Measurements from ENCODE around the gene TMEM132C.

Gene TMEM132C

DNA sequence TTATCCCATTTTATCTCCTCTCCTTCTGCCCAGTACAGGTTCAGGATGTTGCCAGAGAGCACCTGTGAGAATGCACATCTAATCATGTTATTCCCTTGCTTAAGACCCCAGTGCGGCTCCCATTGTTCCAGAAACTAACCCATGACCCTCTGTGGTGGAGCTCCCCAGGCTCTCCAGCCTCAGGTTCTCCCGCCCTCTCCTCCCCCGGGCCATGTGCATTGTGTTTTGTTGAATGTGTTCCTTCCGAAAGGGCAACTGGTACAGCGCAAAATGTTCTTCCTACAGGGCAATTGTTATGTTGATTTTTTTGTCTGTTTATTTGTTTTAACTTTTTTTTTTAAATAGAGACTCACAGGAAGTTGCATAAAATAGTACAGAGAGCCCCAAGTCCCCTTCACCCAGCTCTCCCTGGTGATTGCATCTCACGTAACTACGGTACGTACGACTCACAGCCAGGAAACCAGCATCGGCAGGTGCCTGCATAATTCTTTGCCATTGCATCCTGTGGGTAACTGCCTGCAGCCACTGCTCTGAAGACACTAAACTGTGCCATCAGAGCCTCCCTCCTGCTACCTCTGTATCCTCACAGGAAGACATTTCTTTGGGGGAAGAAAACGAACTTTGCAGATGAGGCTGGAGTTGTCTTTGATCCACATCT lies 31.2 kb downstream of the TMEM132C start:
- no peak for ATAC-seq (ENCODE audit: low read depth)
- no peaks in the 10 kb centered on the region for H3K27me3 ChIP-seq (ENCODE audit: insufficient read depth, poor library complexity, severe bottlenecking)
- DNase-seq (ENCODE audit: low spot score) = no peak

DNA sequence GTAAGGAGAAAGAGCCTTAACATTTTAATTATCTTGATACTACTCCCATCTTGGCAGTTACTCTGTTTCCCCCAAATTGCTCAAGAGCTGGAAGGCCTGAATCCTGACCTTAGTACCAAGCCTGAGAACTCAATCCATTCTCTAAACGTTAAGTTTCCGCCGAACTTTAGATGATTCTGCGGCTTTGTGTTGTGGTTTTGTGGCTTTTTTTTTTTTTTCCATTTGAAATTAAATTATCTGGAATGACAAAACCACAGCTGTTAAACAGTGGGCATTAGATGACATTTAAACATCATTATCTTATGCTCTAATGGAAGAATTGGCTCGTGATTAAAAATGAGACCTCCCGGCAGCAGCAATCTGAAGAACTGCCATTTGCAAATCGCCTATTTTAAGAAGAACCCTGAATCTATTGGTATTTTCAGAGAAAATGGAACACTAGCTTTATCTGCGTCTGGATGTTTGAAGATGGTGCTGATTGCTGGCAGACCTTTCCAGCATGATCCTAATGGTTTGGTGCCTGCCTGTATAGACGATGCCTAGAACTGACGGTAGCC lies 38.4 kb downstream of the TMEM132C start:
- H3K27ac ChIP-seq (ENCODE audit: poor library complexity, severe bottlenecking) = no peak overlapping the region
- H3K4me1 ChIP-seq (ENCODE audit: insufficient read depth, poor library complexity, severe bottlenecking) = no peaks in the 10 kb centered on the region
- TF ChIP-seq, protein P1, sequence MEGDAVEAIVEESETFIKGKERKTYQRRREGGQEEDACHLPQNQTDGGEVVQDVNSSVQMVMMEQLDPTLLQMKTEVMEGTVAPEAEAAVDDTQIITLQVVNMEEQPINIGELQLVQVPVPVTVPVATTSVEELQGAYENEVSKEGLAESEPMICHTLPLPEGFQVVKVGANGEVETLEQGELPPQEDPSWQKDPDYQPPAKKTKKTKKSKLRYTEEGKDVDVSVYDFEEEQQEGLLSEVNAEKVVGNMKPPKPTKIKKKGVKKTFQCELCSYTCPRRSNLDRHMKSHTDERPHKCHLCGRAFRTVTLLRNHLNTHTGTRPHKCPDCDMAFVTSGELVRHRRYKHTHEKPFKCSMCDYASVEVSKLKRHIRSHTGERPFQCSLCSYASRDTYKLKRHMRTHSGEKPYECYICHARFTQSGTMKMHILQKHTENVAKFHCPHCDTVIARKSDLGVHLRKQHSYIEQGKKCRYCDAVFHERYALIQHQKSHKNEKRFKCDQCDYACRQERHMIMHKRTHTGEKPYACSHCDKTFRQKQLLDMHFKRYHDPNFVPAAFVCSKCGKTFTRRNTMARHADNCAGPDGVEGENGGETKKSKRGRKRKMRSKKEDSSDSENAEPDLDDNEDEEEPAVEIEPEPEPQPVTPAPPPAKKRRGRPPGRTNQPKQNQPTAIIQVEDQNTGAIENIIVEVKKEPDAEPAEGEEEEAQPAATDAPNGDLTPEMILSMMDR (IDR thresholded peaks at IDR 0.05; ENCODE audit: poor library complexity, severe bottlenecking) = no peak
- no peaks in the 10 kb centered on the region for H3K36me3 ChIP-seq (ENCODE audit: low read depth)
- DNase-seq (ENCODE audit: low spot score) = no peak
- no peak for ATAC-seq (ENCODE audit: low read depth)
- H3K4me3 ChIP-seq (ENCODE audit: severe bottlenecking) = no peak overlapping the region
- no peaks in the 10 kb centered on the region for H3K9me3 ChIP-seq (ENCODE audit: severe bottlenecking)
- H3K27me3 ChIP-seq (ENCODE audit: insufficient read depth, poor library complexity, severe bottlenecking) = no peaks in the 10 kb centered on the region

More for the DNA sequence above, 31.2 kb downstream of the TMEM132C start:
- H3K36me3 ChIP-seq (ENCODE audit: low read depth) = no peaks in the 10 kb centered on the region
- TF ChIP-seq, protein P1 (IDR thresholded peaks at IDR 0.05; ENCODE audit: poor library complexity, severe bottlenecking) = no peak
- H3K4me3 ChIP-seq (ENCODE audit: severe bottlenecking) = no peak overlapping the region
- no peaks in the 10 kb centered on the region for H3K4me1 ChIP-seq (ENCODE audit: insufficient read depth, poor library complexity, severe bottlenecking)
- H3K9me3 ChIP-seq (ENCODE audit: severe bottlenecking) = no peaks in the 10 kb centered on the region
- H3K27ac ChIP-seq (ENCODE audit: poor library complexity, severe bottlenecking) = no peak overlapping the region

DNA sequence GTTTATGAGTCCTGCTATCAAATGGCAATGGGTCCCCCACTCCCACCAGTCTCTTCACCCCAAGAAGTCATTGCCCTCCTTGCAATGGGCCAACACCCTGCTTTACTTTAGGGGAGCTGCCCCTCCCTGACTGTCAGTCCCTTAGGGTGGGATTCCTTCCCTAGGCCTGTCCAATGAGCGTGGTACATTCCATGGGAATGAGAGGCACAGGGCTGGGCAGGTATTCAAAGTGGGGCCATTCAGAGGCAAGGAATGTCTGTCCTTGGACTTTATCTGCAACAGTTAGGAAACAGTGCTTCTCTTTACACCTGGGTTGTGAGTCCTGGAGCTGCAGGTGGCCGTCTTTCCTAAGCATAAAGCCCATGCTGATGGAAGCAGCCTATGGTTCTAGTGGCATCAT lies 40.8 kb downstream of the TMEM132C start:
- Histone ChIP-seq H3K27ac (ENCODE audit: poor library complexity, severe bottlenecking) (no peak overlapping the region), H3K4me3 (ENCODE audit: severe bottlenecking) (no peak overlapping the region), H3K27me3 (ENCODE audit: insufficient read depth, poor library complexity, severe bottlenecking) (no peaks in the 10 kb centered on the region), H3K9me3 (ENCODE audit: severe bottlenecking) (no peaks in the 10 kb centered on the region), H3K36me3 (ENCODE audit: low read depth) (no peaks in the 10 kb centered on the region), H3K4me1 (ENCODE audit: insufficient read depth, poor library complexity, severe bottlenecking) (no peaks in the 10 kb centered on the region)
- TF ChIP-seq, protein P1 (IDR thresholded peaks at IDR 0.05; ENCODE audit: poor library complexity, severe bottlenecking) = no peak
- DNase-seq (ENCODE audit: low spot score) (no peak), ATAC-seq (ENCODE audit: low read depth) (no peak)

DNA sequence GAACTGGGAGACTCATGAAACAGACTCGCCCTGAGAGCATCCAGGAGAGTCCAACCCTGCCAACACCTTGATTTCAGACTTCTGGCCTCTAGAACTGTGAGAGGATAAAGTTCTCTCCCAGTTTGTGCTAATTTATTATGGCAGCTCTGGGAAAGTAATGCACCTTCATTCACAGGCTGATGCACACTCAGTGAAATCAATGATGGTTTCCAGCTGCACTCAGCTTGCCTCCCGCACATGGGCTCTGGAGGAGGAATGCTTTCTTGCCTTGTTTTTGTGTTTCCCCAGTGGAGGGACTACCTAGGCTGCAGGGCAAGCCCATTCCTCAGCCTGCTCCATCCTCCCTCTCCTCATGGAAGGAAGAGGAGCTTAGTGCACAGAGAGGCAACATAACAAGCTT lies 45.7 kb downstream of the TMEM132C start:
- DNase-seq (ENCODE audit: low spot score) = no peak
- H3K27me3 ChIP-seq (ENCODE audit: insufficient read depth, poor library complexity, severe bottlenecking) = no peaks in the 10 kb centered on the region
- TF ChIP-seq, protein P1 (IDR thresholded peaks at IDR 0.05; ENCODE audit: poor library complexity, severe bottlenecking) = no peak
- H3K36me3 ChIP-seq (ENCODE audit: low read depth) = no peaks in the 10 kb centered on the region
- no peak overlapping the region for H3K27ac ChIP-seq (ENCODE audit: poor library complexity, severe bottlenecking)
- no peaks in the 10 kb centered on the region for H3K9me3 ChIP-seq (ENCODE audit: severe bottlenecking)
- no peaks in the 10 kb centered on the region for H3K4me1 ChIP-seq (ENCODE audit: insufficient read depth, poor library complexity, severe bottlenecking)
- ATAC-seq (ENCODE audit: low read depth) = no peak
- no peak overlapping the region for H3K4me3 ChIP-seq (ENCODE audit: severe bottlenecking)

DNA sequence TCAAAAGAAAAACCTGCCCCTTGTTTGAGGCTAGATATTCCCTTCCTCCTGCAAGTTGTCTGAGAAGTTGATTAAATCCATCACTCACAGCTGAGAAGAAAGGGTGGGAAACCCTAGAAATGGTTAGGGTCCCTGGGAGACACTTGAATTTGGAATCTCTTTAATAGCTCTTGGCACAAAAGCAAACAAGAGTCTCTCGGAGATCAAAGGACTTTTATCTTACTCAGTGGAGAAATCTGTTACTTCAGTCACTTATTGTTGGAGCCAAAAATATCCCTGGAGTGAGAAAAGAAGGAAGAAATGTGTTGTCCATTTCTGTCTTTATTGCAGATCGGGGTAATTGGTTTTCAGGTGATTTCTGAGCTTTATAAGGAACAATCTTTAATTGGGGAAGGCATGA lies 47.0 kb downstream of the TMEM132C start:
- TF ChIP-seq, protein P1 (IDR thresholded peaks at IDR 0.05; ENCODE audit: poor library complexity, severe bottlenecking) = no peak

More for the DNA sequence above, 47.0 kb downstream of the TMEM132C start:
- ATAC-seq (ENCODE audit: low read depth) = no peak
- no peak overlapping the region for H3K27ac ChIP-seq (ENCODE audit: poor library complexity, severe bottlenecking)
- no peaks in the 10 kb centered on the region for H3K9me3 ChIP-seq (ENCODE audit: severe bottlenecking)
- H3K4me1 ChIP-seq (ENCODE audit: insufficient read depth, poor library complexity, severe bottlenecking) = no peaks in the 10 kb centered on the region
- H3K4me3 ChIP-seq (ENCODE audit: severe bottlenecking) = no peak overlapping the region
- no peaks in the 10 kb centered on the region for H3K27me3 ChIP-seq (ENCODE audit: insufficient read depth, poor library complexity, severe bottlenecking)
- no peaks in the 10 kb centered on the region for H3K36me3 ChIP-seq (ENCODE audit: low read depth)
- no peak for DNase-seq (ENCODE audit: low spot score)

All from RWPE2 (cell line).